ENCODE results near the gene EXOC6. TPM values are rescaled to one million over a fixed set of nuclear protein-coding genes. Genes with fewer than 3 reads are reported as not detected.

The EXOC6 gene
- total and polyA plus RNA-seq, 2 of the 13 experiments (the other 11 are each of a cell fraction or from before 2014, with no cell fraction given), result 22.2 to 29.2 TPM

- no TSS peak for BruUV-seq (replicated peaks)
- 56% methylated on average over 3 of the region's 3 CpGs for WGBS (ENCODE audit: low lambda C conversion rate)
- Histone ChIP-seq H3K27me3 (ENCODE audit: control insufficient read depth in 1 of 2, insufficient read depth in 2 of 2, low read length in 2 of 2) (no peaks in the 10 kb centered on the region), H3K4me2 (ENCODE audit: low read depth, low read length) (no peak overlapping the region), H3K79me2 (ENCODE audit: insufficient read depth, low read length) (no peaks in the 10 kb centered on the region), H2AFZ (ENCODE audit: low read length) (no peak overlapping the region), H4K20me1 (ENCODE audit: insufficient read depth, low read length) (no peaks in the 10 kb centered on the region), H3K4me1 (ENCODE audit: insufficient read depth, low read length) (peaks cover 8% of the 10 kb centered on the region; the same call in 1 of the 2 replicates), H3K9ac (ENCODE audit: insufficient read depth, low read depth, low read length) (no peak overlapping the region), H3K36me3 (replicated peaks in 1 of 2; ENCODE audit: control insufficient read depth in 1 of 2, insufficient read depth in 2 of 2, low read length in 2 of 2) (no peaks in the 10 kb centered on the region), H3K27ac (ENCODE audit: extremely low read length, insufficient read depth, low read length) (no peak overlapping the region), H3K9me3 (ENCODE audit: low read length) (no peaks in the 10 kb centered on the region), H3K4me3 (replicated peaks in 1 of 3; ENCODE audit: insufficient read depth in 1 of 3, low read depth in 2 of 3, low read length in 3 of 3) (no peak overlapping the region)
- no peak for FAIRE-seq
- TF ChIP-seq, protein P1, sequence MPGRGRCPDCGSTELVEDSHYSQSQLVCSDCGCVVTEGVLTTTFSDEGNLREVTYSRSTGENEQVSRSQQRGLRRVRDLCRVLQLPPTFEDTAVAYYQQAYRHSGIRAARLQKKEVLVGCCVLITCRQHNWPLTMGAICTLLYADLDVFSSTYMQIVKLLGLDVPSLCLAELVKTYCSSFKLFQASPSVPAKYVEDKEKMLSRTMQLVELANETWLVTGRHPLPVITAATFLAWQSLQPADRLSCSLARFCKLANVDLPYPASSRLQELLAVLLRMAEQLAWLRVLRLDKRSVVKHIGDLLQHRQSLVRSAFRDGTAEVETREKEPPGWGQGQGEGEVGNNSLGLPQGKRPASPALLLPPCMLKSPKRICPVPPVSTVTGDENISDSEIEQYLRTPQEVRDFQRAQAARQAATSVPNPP (CRISPR knock-in tag; IDR thresholded peaks at IDR 0.05), result no peak
- TF ChIP-seq BRD4 (CRISPR knock-in tag; IDR thresholded peaks at IDR 0.05) (no peak), GRHL1 (CRISPR knock-in tag; conservative IDR thresholded peaks at IDR 0.05) (no peak), MZF1 (CRISPR knock-in tag; IDR thresholded peaks at IDR 0.05; ENCODE audit: borderline replicate concordance) (no peak)
- intact Hi-C loops (cut with micrococcal nuclease; ENCODE audit: unreplicated experiment) (no loop called here), in situ Hi-C loops (cut with HindIII; ENCODE audit: extremely low pct_ligation_motif_present, low pct_unique_long_range_greater_than_20kb) (no loop called here)
- POLR2A ChIA-PET, result no interaction called here
- CTCF ChIA-PET (ENCODE audit: low intra/inter-chr PET ratio, low total read pairs), result no interaction called here
- no peak for DNase-seq (ENCODE audit: low spot score)
- ATAC-seq, result no peak
These were observed 239.5 kb downstream of the EXOC6 start for GRCh38 chr10:93087846-93088245.

DNA sequence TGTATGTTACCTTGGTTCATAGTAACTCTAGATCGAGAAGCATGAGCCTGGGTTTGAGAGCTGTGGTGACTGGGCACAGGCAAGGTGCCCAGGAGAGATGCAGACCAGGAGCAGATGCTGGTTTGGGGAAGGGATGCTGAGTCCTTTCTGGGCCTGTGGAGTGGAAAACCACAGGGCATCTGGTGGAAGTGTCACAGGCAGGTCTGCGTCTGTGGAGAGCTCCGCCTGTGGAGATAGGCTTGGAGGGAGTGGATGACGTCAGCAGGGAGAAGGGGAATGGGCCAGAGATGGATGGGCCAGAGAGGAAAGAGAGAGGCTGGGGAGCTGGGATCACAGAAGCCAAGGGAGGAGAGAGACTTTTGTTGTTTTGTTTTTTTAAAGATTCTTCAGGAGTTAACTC, 240.1 kb downstream of the EXOC6 start:
- Histone ChIP-seq H3K4me2 (ENCODE audit: low read depth, low read length) (no peak overlapping the region), H2AFZ (ENCODE audit: low read length) (no peak overlapping the region), H3K9ac (ENCODE audit: insufficient read depth, low read depth, low read length) (no peak overlapping the region), H3K27me3 (ENCODE audit: control insufficient read depth in 1 of 2, insufficient read depth in 2 of 2, low read length in 2 of 2) (no peaks in the 10 kb centered on the region), H3K4me1 (ENCODE audit: insufficient read depth, low read length) (0 out of 2 replicates have a peak, but pooled peaks cover 2% of the 10 kb centered on the region), H3K36me3 (replicated peaks in 1 of 2; ENCODE audit: control insufficient read depth in 1 of 2, insufficient read depth in 2 of 2, low read length in 2 of 2) (no peaks in the 10 kb centered on the region), H3K9me3 (ENCODE audit: low read length) (no peaks in the 10 kb centered on the region), H3K27ac (ENCODE audit: extremely low read length, insufficient read depth, low read length) (no peak overlapping the region), H4K20me1 (ENCODE audit: insufficient read depth, low read length) (no peaks in the 10 kb centered on the region), H3K79me2 (ENCODE audit: insufficient read depth, low read length) (no peaks in the 10 kb centered on the region), H3K4me3 (replicated peaks in 1 of 3; ENCODE audit: insufficient read depth in 1 of 3, low read depth in 2 of 3, low read length in 3 of 3) (no peak overlapping the region)
- ChIA-PET POLR2A (no interaction called here), CTCF (ENCODE audit: low intra/inter-chr PET ratio, low total read pairs) (no interaction called here)
- TF ChIP-seq MIER3 (CRISPR knock-in tag; IDR thresholded peaks at IDR 0.05; ENCODE audit: borderline replicate concordance), result no peak
- TF ChIP-seq ATF7 (IDR thresholded peaks at IDR 0.05), result peak; percentile 88
- TF ChIP-seq ATF7 (CRISPR knock-in tag; IDR thresholded peaks at IDR 0.05), result no peak
- peak; percentile 91 for TF ChIP-seq CREB1 (IDR thresholded peaks at IDR 0.05)
- TF ChIP-seq CREB1 (CRISPR knock-in tag; IDR thresholded peaks at IDR 0.05), result no peak
- intact Hi-C loops (cut with micrococcal nuclease; ENCODE audit: unreplicated experiment) (no loop called here), in situ Hi-C loops (cut with HindIII; ENCODE audit: extremely low pct_ligation_motif_present, low pct_unique_long_range_greater_than_20kb) (no loop called here)
- ATAC-seq (no peak), DNase-seq (ENCODE audit: low spot score) (no peak), FAIRE-seq (no peak)
- WGBS (ENCODE audit: low lambda C conversion rate), result 22% methylated on average over 4 of the region's 4 CpGs
- BruUV-seq (replicated peaks), result no TSS peak
